ENCODE data around the gene NOVA2.

DNA sequence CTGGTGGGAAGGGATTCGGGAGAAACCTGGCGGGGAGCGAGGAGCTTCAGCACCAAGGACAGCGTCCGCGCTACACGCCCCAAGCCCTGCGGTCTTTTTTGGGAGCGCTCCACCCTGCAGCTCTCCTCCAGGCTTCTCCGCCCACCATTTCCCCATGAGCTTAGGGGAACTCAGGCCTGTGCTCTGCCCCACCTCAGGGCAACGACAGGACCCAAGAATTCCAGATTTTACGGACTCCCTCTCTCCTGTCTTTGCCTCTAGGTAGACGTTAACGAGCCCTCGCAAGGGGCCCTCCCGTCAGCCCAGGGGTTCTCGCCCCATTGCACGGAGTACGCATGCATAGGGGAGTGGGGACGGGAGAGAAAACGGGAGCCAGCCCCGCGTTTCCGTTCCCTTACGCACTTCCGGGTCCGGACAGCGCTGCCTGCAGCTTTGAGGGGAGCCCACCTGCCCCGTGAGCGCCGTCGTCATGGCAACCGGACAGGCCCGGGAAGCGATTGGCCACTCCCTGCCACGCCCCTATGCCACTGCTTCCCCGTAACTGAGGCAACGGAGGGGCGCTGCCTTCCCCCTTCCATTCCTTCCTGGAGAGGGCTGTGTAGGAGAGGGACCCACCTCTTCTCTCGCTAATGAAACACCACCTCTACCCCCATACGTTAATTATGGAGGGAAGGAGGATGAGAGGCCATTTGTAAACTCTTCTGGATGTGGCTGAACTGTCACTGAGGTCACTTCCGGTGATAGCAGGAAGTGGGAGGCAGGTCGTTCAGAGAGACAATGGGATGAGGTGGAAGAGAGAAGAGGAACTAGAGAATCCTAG is 20.8 kb downstream of the NOVA2 start:
- TF ChIP-seq, protein P1, sequence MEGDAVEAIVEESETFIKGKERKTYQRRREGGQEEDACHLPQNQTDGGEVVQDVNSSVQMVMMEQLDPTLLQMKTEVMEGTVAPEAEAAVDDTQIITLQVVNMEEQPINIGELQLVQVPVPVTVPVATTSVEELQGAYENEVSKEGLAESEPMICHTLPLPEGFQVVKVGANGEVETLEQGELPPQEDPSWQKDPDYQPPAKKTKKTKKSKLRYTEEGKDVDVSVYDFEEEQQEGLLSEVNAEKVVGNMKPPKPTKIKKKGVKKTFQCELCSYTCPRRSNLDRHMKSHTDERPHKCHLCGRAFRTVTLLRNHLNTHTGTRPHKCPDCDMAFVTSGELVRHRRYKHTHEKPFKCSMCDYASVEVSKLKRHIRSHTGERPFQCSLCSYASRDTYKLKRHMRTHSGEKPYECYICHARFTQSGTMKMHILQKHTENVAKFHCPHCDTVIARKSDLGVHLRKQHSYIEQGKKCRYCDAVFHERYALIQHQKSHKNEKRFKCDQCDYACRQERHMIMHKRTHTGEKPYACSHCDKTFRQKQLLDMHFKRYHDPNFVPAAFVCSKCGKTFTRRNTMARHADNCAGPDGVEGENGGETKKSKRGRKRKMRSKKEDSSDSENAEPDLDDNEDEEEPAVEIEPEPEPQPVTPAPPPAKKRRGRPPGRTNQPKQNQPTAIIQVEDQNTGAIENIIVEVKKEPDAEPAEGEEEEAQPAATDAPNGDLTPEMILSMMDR (IDR thresholded peaks at IDR 0.05; ENCODE audit: borderline replicate concordance, extremely low read depth, low read length, poor library complexity, severe bottlenecking): no peak
- TF ChIP-seq EZH2 (IDR thresholded peaks at IDR 0.05; ENCODE audit: borderline replicate concordance, low read depth, low read length, severe bottlenecking): no peak

Measured in DND-41 (cell line).